Lower leg skin (tissue), 4 donors: ENCODE measurements around the gene MTHFSD. TPM values are rescaled to one million over a fixed set of nuclear protein-coding genes. Genes with fewer than 3 reads are reported as not detected.

Experiments used
- DNase-seq, 2 donors: peaks; one replicate each; pipeline ENCODE4 v3.0.0-alpha.2; 2019; ENCODE audit warnings: low spot score in 2 of 2
- H3K4me3 ChIP-seq: fragments of 200-600 bp; sonication (generic); 2 replicates; pipeline ENCODE4 v1.5.1; 2017; ENCODE audit warnings: mild to moderate bottlenecking, low read depth; ENCODE audit not compliant: poor library complexity, severe bottlenecking
- POLR2A ChIP-seq, 2 donors: fragments of 450-650 bp; IDR thresholded peaks; one replicate each; pipeline ENCODE4 v1.6.1; 2016 to 2017; ENCODE audit warnings: antibody characterized with exemption in 2 of 2, mild to moderate bottlenecking in 1 of 2, moderate library complexity in 1 of 2
- WGBS, 2 donors: methylation state at CpG; one replicate each; pipeline ENCODE4 v1.1.5; 2018; 5-methylcytosine and 5-hydroxymethylcytosine counted together
- intact Hi-C: fragments of 100-400 bp; cut with DNase I; formaldehyde crosslinking; loops from one replicate; pipeline ENCODE4 v1.15.0; 2023; ENCODE audit warnings: low total_unique reads
- total RNA-seq, 4 donors: library from RNA; depleted of rRNA; stranded (reverse); fragments of >200 nt; gene quantifications; one replicate each; pipeline ENCODE4 v1.1.0, GENCODE V29; 2016
- TF ChIP-seq, protein P1 (sequence below), 3 donors: fragments of 450-650 bp; IDR thresholded peaks; one replicate each; pipeline ENCODE4 v1.5.1; 2016; ENCODE audit warnings: antibody characterized with exemption in 3 of 3, mild to moderate bottlenecking in 3 of 3, moderate library complexity in 2 of 3

MTHFSD gene
- total RNA-seq, 4 donors from 2014 or later: 14.5 to 34.8 (median 25.5) TPM

DNA sequence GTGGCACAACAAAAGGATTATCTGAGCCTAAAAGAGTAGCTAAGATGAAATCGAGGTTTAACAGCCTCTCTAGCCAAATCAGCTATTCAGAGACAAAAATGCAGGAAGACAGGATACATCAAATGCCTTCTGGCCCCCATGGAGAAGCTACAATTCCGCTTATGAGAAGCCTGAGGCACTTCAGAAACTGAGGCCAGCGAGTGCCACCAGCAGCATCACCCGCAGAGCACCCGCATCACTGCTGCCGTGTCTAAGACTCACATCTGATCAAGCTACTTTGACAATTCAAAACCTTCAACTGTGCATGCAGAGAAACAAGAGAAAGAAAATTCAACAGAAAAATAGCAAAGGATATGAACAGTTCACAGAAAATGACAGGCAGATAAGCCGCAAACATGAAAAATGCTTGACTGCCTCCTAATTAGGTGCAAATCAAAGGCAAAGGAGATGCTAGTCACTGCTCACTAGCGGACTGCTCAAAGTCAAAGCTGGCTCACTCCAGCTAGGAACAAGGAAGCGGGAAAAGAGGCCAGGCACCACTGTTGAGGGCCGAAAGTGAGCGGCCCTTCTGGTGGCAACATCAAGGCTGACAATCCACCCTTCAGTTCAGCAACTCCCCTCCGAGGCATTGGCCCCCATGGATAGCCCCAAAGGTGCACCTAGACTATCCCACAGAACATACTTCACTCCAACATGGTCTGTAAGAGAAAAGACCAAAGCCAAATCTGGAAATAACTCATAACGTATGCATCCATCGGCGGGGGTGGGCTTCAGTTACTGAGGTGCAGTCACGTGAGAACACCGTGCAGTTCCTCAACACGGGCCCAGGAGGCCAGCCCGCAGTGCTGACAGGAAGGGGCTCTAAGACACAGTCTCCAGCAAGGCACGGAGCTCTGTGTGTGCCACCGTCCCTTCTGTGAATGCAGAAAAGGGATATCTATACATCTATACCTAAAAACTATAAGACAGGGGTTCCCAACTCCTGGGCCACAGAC lies 12.0 kb downstream of the MTHFSD start:
- WGBS, 2 donors: 90% methylated on average over 21 of the region's 21 CpGs

DNA sequence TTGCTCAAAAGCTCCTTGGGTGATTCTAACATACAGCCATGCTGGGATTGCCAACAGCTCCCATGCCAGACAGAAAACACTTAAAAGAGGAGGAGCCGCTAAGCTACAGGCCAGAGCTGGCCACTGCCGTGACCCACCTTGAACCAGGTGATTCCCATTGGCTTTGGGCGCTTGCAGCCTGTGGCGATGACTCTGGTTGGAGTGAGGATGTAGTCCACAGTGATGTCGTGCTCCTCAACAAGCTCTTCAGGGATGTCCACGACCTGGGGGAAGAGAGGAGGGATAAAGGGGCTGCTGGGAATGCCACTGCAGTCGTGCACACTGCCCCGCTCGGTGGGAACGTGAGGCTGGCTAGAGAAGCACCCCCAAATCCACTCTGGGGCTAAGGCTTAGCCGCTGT lies 13.5 kb downstream of the MTHFSD start:
- TF ChIP-seq POLR2A (IDR thresholded peaks at IDR 0.05): no peak
- TF ChIP-seq, protein P1, sequence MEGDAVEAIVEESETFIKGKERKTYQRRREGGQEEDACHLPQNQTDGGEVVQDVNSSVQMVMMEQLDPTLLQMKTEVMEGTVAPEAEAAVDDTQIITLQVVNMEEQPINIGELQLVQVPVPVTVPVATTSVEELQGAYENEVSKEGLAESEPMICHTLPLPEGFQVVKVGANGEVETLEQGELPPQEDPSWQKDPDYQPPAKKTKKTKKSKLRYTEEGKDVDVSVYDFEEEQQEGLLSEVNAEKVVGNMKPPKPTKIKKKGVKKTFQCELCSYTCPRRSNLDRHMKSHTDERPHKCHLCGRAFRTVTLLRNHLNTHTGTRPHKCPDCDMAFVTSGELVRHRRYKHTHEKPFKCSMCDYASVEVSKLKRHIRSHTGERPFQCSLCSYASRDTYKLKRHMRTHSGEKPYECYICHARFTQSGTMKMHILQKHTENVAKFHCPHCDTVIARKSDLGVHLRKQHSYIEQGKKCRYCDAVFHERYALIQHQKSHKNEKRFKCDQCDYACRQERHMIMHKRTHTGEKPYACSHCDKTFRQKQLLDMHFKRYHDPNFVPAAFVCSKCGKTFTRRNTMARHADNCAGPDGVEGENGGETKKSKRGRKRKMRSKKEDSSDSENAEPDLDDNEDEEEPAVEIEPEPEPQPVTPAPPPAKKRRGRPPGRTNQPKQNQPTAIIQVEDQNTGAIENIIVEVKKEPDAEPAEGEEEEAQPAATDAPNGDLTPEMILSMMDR (IDR thresholded peaks at IDR 0.05): no peak
- no peak overlapping the region for H3K4me3 ChIP-seq
- no peak for DNase-seq
- intact Hi-C loops: loop anchor here (5.0 kb wide), 1 partner anchor 676 kb away; no protein-coding TSS in a partner anchor
- WGBS, 2 donors: 92 to 96% methylated on average over 11 of the region's 11 CpGs

More for the DNA sequence above, 12.0 kb downstream of the MTHFSD start:
- H3K4me3 ChIP-seq: no peak overlapping the region
- DNase-seq: no peak
- TF ChIP-seq POLR2A (IDR thresholded peaks at IDR 0.05): no peak
- TF ChIP-seq, protein P1 (IDR thresholded peaks at IDR 0.05): no peak
- intact Hi-C loops: loop anchor here (5.0 kb wide), 1 partner anchor 674 kb away; no protein-coding TSS in a partner anchor

DNA sequence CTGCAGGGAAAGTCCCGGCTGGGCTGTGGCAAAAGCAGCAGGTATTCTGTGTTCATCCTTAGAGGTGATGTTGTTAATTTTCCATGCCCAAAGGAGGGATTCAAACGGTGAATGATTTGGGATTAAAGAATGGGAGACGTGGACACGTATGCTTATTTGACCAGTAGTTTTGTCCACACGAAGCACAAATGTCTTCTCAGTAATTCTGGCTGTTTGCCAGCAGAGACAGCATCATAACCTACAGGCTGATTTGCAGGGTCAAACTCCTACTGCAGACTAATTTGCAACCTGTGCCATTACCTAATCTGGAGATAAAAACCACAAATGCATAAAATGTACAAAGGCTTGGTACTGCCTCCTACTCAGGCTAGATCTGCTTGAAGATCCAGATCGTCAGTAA lies 14.1 kb downstream of the MTHFSD start:
- WGBS, 2 donors: 82 to 86% methylated on average over 6 of the region's 6 CpGs
- intact Hi-C loops: loop anchor here (5.0 kb wide), 1 partner anchor 676 kb away; no protein-coding TSS in a partner anchor
- TF ChIP-seq, protein P1 (IDR thresholded peaks at IDR 0.05): no peak
- TF ChIP-seq POLR2A (IDR thresholded peaks at IDR 0.05): no peak
- no peak for DNase-seq
- no peak overlapping the region for H3K4me3 ChIP-seq

DNA sequence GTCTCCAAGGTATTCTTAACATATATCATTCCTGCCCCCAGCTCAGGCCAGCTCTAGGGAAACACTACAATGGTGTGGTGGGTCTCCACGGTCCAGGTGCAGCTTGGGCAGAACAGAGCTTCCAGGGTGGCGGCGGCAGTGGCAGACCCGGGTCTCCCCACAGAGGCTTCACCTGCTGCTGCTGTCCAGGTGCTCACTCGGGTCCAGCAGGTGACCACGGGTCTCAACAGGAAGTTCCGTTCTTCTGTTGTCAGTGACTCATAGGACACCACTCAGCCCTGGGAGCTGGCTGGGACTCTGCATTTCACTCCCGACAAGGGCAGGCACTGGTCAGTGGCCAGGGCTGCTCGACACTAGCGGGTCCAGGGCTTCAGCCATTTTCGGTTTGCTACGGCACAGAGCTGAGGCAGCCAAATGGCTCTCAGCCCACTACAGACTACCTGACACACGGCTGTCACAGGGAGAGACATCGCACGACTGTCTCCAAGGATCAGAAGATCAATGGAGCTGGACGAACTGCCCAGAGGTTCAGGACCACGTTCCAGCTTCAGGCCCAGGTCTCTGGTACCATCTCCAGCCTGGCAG lies 16.7 kb downstream of the MTHFSD start:
- 92% methylated on average over 10 to 17 of the region's 17 CpGs for WGBS, 2 donors
- DNase-seq: no peak
- TF ChIP-seq, protein P1 (IDR thresholded peaks at IDR 0.05): no peak
- intact Hi-C loops: no loop called here
- no peak overlapping the region for H3K4me3 ChIP-seq

DNA sequence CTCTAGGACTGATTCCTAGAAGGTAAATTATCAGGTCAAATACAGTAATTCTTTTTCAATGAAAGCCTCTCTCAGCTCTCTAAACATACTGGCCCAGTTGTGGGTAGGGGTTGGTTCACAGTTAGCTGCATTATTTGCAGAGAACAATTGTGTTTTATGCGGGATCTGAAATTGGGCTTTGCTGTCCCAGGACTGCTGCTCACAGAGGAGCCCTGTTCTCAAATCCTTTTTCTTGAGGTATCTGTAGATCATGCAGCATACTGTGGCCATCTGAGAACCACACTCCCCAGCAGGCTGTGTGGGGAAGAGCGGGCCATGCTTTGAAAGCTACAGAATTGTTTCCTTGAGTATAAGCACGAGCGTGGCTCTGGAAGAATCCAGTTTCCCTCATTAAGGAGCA lies 17.5 kb downstream of the MTHFSD start:
- intact Hi-C loops: no loop called here
- H3K4me3 ChIP-seq: no peak overlapping the region
- WGBS, 2 donors: 98 to 99% methylated on average over 4 of the region's 4 CpGs
- DNase-seq: no peak
- no peak for TF ChIP-seq POLR2A (IDR thresholded peaks at IDR 0.05)
- TF ChIP-seq, protein P1 (IDR thresholded peaks at IDR 0.05): no peak
